Measurements from ENCODE around the gene MMP20.

The MMP20 gene

GRCh38 chr11:102625177-102625576, at the start of gene MMP20:
Gene MMP20 (minus strand): TSS chr11:102625332. CDS start chr11:102625319, 13 bp downstream.
- Histone ChIP-seq H3K27ac (no peak within 1 kb of the TSS), H3K36me3 (no peaks in the 10 kb centered on the region), H3K9me3 (no peaks in the 10 kb centered on the region), H3K4me1 (ENCODE audit: control insufficient read depth in 1 of 2, insufficient read depth in 1 of 2, low read depth in 1 of 2, low read length in 1 of 2) (no peaks in the 10 kb centered on the region), H3K4me3 (ENCODE audit: low read depth in 1 of 2, low read length in 1 of 2) (no peak within 1 kb of the TSS), H3K27me3 (no peaks in the 10 kb centered on the region)
- no peak for TF ChIP-seq CTCF (IDR thresholded peaks at IDR 0.05)

- Histone ChIP-seq H3K27ac (no peak overlapping the region), H3K27me3 (no peaks in the 10 kb centered on the region), H3K36me3 (no peaks in the 10 kb centered on the region), H3K9me3 (no peaks in the 10 kb centered on the region), H3K4me1 (ENCODE audit: control insufficient read depth in 1 of 2, insufficient read depth in 1 of 2, low read depth in 1 of 2, low read length in 1 of 2) (peaks cover 5 to 10% of the 10 kb centered on the region in 2 experiments), H3K4me3 (ENCODE audit: low read depth in 1 of 2, low read length in 1 of 2) (no peak overlapping the region)
- no peak for TF ChIP-seq CTCF (IDR thresholded peaks at IDR 0.05)
Measured at GRCh38 chr11:102669664-102670063, 44.5 kb upstream of the MMP20 start.

GRCh38 chr11:102666331-102666957, 41.3 kb upstream of the MMP20 start:
- Histone ChIP-seq H3K4me3 (ENCODE audit: low read depth in 1 of 2, low read length in 1 of 2) (no peak overlapping the region), H3K36me3 (no peaks in the 10 kb centered on the region)
- TF ChIP-seq CTCF (IDR thresholded peaks at IDR 0.05), result peak; percentile 34

GRCh38 chr11:102664001-102664752, 39.0 kb upstream of the MMP20 start:
- H3K36me3 ChIP-seq, result no peaks in the 10 kb centered on the region
- no peak overlapping the region for H3K27ac ChIP-seq
- H3K4me1 ChIP-seq (ENCODE audit: control insufficient read depth in 1 of 2, insufficient read depth in 1 of 2, low read depth in 1 of 2, low read length in 1 of 2), result peaks cover 5 to 10% of the 10 kb centered on the region in 2 experiments
- no peak for TF ChIP-seq CTCF (IDR thresholded peaks at IDR 0.05)
- H3K4me3 ChIP-seq (ENCODE audit: low read depth in 1 of 2, low read length in 1 of 2), result no peak overlapping the region
- peaks cover 5% of the 10 kb centered on the region for H3K27me3 ChIP-seq
- H3K9me3 ChIP-seq, result no peaks in the 10 kb centered on the region

More at GRCh38 chr11:102666331-102666957, 41.3 kb upstream of the MMP20 start:
- H3K4me1 ChIP-seq (ENCODE audit: control insufficient read depth in 1 of 2, insufficient read depth in 1 of 2, low read depth in 1 of 2, low read length in 1 of 2), result peaks cover 5 to 10% of the 10 kb centered on the region in 2 experiments
- no peaks in the 10 kb centered on the region for H3K9me3 ChIP-seq
- no peaks in the 10 kb centered on the region for H3K27me3 ChIP-seq
- no peak overlapping the region for H3K27ac ChIP-seq

GRCh38 chr11:102662607-102663006, 37.5 kb upstream of the MMP20 start:
- Histone ChIP-seq H3K9me3 (no peaks in the 10 kb centered on the region), H3K36me3 (no peaks in the 10 kb centered on the region), H3K4me1 (ENCODE audit: control insufficient read depth in 1 of 2, insufficient read depth in 1 of 2, low read depth in 1 of 2, low read length in 1 of 2) (peaks cover 5 to 10% of the 10 kb centered on the region in 2 experiments), H3K27ac (no peak overlapping the region), H3K4me3 (ENCODE audit: low read depth in 1 of 2, low read length in 1 of 2) (no peak overlapping the region), H3K27me3 (peaks cover 17% of the 10 kb centered on the region)
- TF ChIP-seq CTCF (IDR thresholded peaks at IDR 0.05), result no peak

Measured in neutrophil (primary cell).